ENCODE results near the gene CFAP58.

The CFAP58 gene

DNA sequence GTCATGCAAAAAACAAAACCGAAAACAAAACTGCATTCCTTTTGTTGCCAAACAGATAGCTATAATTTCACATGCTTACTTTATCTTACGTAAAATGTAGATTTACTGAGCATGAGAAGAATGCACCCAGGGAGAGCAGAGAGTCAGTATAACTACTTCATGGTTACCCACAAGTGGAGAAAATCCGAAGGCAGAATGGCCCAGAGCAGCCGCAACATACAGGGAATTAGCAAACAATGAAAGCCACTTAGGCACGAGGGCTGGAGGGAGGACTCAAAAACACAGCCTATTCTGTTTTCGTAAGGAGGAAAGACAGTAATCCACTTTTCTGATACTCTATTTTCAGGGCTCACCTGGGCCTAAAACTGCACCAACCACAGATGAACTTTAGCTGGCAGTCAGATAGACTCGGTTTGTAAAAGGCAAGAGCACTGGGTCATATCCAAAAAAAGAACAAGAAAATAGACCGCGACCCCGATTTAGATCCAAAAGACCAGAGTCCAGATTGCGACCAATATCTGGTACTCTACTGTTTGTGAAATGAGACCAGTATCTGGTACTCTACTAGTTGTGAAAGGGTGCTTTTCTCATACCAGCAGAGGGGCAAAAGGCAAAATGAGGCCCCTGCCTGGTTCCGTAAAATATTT is 16.7 kb upstream of the CFAP58 start:
- peak overlapping the region; percentile 76 for H3K4me3 ChIP-seq (ENCODE audit: low read length)
- TF ChIP-seq ZNF274 (IDR thresholded peaks at IDR 0.05; ENCODE audit: low read depth, low read length), result no peak

DNA sequence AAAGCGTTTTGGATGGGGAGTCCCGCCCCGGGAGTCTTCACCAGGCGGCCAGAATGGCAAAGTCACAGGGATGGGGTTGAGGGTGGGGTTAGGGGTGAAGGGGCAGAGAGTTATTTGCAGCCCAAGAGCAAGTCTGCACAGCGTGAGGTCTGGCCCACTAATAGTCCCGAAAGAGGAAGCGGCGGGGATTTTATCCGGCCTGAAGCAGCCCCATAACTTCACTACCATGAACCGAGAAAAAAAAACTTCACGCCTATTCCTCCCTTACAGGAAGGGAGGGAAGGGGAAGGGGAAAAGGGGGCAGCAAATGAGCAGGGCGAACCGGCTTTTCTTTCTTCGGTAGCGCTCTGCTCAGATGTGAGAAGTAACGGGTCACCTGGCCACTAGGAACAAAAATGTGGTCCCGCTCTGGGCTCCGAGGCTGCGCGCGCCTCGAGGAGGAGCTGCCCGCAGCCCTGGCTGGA is 16.1 kb upstream of the CFAP58 start:
- H3K4me3 ChIP-seq (ENCODE audit: low read length), result peak overlapping the region; percentile 76
- no peak for TF ChIP-seq ZNF274 (IDR thresholded peaks at IDR 0.05; ENCODE audit: low read depth, low read length)

DNA sequence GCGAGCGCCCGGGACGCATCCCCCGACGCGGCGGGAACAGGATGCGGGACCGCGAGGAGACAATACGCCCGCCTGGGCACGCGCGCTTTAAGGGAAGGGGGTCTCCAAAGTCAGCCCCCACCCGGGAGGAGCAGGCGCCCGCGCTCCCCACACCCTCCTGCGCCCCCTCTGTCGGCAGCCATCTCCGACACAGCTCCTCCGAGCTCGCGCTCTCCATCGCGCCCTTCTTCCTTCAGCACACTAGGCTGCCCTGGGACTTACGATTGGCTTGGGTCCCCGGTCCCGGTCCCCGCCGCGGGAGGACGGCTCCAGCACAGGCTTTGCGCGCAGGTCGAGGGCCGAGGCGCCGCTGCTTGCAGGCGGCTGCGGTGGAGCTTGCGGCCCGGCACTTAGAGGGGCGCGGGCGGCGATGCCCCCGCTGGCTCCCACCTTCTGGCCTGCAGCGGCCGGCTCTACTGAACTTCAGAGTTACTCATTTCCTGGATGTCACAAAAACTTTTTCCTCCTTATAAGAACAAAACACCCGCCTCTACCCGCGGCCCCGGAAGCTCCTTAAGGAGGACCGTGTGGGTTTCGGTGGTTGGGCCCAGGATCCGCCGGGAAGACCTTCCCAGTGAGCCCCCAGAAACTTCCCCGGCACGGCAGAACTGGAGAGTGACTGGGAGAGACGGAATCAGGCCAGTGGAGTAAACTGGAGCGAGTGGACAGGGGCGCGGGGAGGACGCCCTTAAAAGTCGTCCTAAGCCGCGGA is 15.5 kb upstream of the CFAP58 start, which contains the start of gene ITPRIP:
Gene ITPRIP (minus strand): TSS at position 481 of the 751 bp plus-strand sequence. CDS start 22,414 bp downstream, outside the sequence.
- TF ChIP-seq ZNF274 (IDR thresholded peaks at IDR 0.05; ENCODE audit: low read depth, low read length), result no peak
- peak within 1 kb of the TSS; percentile 76 for H3K4me3 ChIP-seq (ENCODE audit: low read length)

DNA sequence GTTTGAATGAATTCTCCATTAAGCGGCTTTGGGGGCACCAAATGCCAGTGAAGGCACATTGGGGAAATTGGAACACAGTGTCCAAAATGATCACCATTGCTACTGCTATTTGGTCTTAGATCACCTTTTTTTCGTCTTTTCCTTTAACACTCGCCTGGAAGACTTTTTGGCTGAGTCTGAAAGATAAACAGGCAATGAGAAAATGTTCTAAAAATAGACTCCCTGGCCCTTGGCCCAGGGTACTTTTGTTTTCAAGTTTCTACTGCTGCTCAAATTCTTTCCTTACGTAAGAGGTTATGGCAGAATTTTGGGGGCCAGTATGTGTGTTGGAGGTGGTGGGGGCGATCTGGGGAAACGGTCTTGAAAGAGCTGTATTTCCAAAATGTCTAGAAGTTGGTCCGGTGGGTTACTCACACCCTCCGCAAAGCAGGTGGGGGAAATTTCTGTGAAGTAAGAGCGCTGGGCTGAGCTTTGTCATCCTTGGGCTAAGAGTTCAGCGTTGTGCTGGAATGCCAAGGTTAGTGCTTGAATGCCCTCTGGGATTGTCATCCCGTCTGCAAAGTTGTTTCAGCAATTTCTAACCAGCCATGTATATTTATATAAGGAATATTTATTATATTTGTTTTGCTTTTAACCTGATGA is 14.0 kb upstream of the CFAP58 start:
- TF ChIP-seq ZNF274 (IDR thresholded peaks at IDR 0.05; ENCODE audit: low read depth, low read length), result no peak
- peak overlapping the region; percentile 76 for H3K4me3 ChIP-seq (ENCODE audit: low read length)

DNA sequence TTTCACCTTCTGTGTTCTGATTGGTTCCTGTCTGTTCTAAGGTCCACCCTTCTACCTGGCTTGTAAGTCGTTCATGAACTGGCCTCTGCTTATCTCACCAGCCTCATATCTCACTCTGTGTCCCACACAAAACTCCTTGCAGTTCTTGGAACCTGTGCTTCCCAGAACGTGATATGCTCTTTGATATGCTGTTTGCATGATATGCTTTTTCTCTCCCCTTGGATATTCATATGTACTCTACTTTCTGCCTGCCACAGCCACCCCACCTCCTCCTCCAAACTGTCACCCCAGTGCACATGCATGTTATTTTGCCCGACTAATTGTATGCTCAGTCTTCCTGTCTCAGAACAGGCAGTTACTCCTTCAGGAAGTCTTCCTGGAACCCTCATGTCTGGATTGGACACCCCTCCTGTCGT is 13.5 kb upstream of the CFAP58 start:
- no peak for TF ChIP-seq ZNF274 (IDR thresholded peaks at IDR 0.05; ENCODE audit: low read depth, low read length)
- H3K4me3 ChIP-seq (ENCODE audit: low read length), result no peak overlapping the region

DNA sequence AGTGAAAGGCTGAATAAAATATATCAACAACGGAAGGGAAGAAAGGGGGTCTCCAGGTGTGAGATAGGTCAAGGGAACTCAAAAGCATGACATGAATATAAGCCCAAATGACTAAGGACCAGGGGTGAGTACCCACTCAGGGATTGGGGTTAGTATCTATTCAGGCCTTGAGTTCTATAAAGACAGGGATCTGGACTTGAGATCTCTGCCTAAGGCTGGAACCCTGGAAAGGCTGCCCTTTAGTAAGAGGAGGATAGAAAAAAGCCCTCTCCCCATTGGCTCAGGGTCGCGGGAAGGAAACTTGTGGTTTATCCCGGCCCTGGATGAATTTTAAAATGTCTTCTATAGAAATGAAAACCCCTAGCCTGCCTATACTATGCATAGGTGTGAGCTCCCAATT is 13.0 kb upstream of the CFAP58 start:
- no peak for TF ChIP-seq ZNF274 (IDR thresholded peaks at IDR 0.05; ENCODE audit: low read depth, low read length)
- no peak overlapping the region for H3K4me3 ChIP-seq (ENCODE audit: low read length)

DNA sequence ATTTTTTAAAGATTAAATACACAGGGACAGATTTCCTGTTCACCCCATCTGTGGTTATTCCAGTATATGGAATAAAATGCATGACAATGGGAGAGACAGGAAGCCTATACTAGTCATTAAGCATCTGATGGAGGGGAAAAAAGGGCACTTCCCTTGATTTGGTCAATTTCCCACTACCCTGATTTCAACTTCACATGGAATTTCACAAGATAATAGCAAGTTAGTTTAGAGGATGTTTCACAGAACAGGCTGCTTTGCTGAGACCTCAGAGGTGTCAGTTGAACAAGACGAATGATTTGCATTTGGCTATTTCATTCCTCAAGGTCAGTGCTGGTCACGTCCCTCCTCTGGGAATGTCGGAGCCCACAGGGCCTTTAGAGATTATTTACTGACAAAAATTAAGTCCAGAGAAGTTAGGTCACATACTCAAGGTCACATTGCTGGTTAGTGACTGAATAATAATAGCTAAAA is 10.7 kb upstream of the CFAP58 start:
- H3K4me3 ChIP-seq (ENCODE audit: low read length), result no peak overlapping the region
- TF ChIP-seq ZNF274 (IDR thresholded peaks at IDR 0.05; ENCODE audit: low read depth, low read length), result no peak

DNA sequence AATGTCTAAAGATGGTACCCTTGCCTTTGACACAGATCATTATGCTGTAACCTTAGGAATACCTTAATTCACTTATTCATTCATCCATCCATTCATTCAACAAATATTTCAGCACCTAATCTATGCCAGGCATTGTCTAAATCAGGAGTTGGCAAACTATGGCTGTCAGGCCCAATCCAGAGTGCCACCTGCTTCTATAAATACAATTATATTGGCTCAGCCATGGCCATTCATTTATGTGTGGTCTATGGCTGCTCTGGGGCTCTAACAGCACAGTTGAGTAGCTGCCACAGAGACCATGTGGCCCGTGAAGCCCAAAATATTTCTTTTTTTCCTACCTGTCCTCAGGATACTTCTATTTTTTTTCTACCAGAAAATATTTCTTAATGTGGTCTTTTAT is 9.4 kb upstream of the CFAP58 start:
- no peak overlapping the region for H3K4me3 ChIP-seq (ENCODE audit: low read length)
- TF ChIP-seq ZNF274 (IDR thresholded peaks at IDR 0.05; ENCODE audit: low read depth, low read length), result no peak

DNA sequence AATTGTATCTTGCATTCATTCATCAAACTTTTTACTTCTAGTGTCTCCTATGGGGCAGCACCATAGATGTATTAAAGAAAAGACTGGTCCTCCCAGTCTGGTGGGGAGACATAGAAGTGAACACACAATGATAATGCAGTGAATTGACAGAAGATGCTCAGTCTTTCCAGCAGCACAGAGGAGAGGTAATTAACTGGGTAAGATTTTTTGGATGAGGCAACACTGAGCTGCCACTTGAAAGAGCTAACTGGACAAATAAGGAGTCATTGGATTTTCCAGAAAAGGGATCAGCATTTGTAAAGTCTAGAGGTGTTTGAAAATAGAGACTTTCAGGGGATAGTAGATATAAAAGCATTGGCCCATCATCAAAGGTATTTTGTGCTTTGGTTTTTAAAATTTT is 8.1 kb upstream of the CFAP58 start:
- H3K4me3 ChIP-seq (ENCODE audit: low read length), result no peak overlapping the region

DNA sequence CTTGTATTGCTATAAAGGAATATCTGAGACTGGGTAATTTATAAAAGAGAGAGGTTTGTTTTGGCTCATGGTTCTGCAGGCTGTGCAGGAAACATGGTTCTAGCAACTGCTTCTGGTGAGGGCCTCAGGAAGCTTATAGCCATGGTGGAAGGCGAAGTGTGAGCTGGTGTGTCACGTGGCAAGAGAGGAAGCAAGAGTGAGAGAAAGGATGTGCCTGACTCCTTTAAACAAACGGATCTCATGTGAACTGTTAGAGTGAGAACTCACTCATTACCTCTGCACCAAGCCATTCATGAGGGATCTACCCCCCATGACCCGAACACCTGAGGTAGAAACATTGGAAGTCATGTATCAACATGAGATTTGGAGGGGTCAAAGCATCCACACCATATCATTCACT is 7.7 kb upstream of the CFAP58 start:
- TF ChIP-seq ZNF274 (IDR thresholded peaks at IDR 0.05; ENCODE audit: low read depth, low read length), result no peak
- no peak overlapping the region for H3K4me3 ChIP-seq (ENCODE audit: low read length)

More for the DNA sequence above, 8.1 kb upstream of the CFAP58 start:
- no peak for TF ChIP-seq ZNF274 (IDR thresholded peaks at IDR 0.05; ENCODE audit: low read depth, low read length)

DNA sequence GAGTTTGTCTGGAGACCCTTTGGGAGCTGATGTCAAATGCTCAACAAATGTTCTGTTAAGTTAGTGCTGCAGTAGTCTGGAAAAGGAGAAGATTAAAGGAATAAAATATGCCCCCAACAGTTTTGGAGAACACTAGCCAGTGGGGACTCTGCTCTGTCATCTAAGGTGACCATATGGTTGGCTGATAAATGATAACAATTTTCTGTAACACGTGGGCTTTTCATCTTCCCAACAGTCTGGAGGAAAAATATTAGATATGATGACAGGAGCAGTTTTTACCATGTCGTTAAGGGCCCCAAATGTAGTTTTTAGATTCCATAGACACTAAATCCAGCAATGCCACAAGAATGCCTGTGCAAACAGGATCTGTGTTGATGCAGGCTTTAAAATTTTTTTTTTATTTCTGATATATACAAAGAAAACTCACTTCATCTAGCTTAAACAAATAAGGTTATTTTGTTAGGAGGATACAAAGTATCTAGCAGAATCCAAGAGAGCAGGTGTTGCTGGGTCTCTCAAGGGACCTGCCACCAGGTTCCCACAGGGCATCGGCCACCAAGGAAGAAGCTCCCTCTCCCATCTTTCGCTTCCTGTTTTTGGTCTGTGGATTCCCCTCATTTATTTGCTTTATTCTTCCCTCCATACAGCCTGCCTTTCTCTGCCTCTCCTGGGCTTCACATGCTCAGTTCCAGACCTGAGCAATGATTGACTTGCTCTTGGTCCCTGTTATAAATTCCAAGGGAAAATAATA is 6.2 kb upstream of the CFAP58 start:
- no peak for TF ChIP-seq ZNF274 (IDR thresholded peaks at IDR 0.05; ENCODE audit: low read depth, low read length)
- H3K4me3 ChIP-seq (ENCODE audit: low read length), result no peak overlapping the region

DNA sequence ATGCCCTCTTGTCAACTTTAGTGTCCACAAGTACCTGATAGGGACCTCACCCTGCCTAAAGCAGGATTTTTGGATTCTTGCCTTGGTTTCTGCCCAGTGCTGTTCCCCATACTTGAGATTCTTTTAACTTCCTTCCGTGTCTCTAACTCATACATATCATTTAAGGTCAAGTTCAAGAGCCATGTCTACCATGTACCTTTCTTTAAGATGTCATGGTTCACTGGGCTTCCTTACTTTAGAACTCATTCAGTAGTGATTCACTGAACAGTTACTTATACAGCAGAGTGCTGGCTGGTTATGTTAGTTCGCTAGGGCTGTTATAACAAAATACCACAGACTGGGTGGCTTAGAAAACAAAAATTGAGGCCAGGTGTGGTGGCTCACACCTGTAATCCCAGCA is 5.0 kb upstream of the CFAP58 start:
- no peak overlapping the region for H3K4me3 ChIP-seq (ENCODE audit: low read length)
- no peak for TF ChIP-seq ZNF274 (IDR thresholded peaks at IDR 0.05; ENCODE audit: low read depth, low read length)

DNA sequence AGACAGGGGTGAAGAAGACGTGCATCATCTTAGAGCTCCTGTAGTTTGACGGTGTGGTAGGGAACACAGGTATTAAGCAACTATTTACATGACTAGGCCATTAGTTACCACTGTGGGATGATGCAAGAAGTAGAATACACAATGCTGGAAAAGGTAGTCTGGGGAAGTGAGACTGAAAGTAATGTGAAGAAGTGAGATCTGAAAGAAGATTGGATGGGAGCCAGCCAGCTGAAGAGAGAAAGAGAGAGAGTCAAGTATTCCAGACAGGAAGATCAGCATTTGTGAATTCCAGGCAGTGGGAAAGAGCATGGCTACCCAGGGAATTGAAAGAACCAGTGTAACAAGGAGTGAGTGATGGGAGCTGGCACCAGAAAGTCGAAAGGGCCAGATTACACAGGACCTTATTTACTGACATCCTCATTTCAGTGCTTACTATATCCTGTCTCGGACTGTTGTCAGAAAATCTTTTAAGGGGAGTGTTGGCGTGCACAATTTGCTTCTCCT is 4.0 kb upstream of the CFAP58 start:
- TF ChIP-seq ZNF274 (IDR thresholded peaks at IDR 0.05; ENCODE audit: low read depth, low read length), result no peak
- H3K4me3 ChIP-seq (ENCODE audit: low read length), result no peak overlapping the region; the same call in 1 of the 2 replicates

All from GM08714 (cell line).